Stimulated activated CD4-positive, alpha-beta T cell treated with anti-CD3 and anti-CD28 coated beads, Interleukin-4, amount 100 ng/mL, for 1 hour (primary cell): ENCODE results near the gene TXNRD1.
"Not testable (repeated sequence)": the region's sequence is repeated elsewhere in the genome, so short reads cannot be mapped to it uniquely, and the experiment has no call there.

Experiments used
- DNase-seq: peaks from one replicate; pipeline ENCODE4 v3.0.0-alpha.2; 2020

Gene TXNRD1

GRCh38 chr12:104197264-104197663, 18.3 kb upstream of the TXNRD1 start:
- no peak for DNase-seq

DNA sequence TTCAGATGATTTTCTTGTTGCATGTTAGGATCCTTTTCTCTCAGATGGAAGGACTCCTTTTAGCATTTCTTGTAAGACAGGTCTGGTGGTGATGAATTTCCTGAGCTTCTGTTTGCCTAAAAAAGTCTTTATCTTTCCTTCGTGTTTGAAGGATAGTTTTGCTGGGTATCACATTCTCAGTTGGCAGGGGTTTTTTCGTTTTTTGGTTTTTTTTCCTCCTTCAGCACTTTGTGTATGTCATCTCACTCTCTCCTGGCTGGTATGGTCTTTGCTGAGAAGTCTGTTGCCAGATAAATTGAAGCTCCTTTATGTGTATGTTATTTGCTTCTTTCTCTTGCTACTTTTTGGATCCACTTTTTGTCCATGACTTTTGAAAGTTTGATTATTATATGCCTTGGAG, 15.6 kb upstream of the TXNRD1 start:
- no peak for DNase-seq

- peak; percentile 5 for DNase-seq
Measured at GRCh38 chr12:104201238-104202001, 14.2 kb upstream of the TXNRD1 start.

DNA sequence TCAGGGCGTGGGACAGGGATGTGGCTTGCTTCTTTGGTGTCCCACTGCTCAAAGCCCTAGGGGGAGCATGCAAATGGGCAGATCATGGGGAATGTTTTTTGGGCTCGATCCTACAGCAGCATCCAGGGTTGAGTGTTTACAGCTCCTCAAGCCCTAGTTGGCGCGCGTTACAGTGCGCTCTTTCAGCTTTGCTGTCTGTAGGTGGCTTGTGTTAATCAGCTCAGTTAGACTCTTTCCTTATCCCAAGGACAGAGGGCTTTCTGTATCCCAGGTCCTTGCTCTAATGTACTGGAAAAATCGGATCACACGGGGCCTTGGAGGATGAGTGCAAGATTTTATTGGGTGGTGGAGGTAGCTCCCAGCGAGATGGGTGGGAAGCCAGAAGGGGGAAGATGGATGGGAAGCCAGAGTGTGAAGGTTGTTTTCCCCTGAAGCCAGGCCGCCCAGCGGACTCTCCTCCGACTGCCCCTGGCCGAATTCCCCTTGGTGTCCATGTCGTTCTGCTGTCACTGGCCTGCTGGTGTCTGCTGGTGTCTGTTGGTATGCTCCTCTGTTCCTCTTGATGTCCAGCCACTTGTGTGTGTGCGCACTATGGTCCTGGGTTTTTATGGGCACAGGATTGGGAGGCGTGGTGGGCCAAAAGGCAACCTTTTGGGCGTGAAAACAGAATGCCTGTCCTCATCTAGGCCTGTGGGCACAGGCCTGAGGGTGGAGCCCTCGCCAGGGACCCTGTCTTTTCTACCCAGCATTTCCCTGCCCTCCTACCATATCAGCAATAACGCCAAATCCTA, 10.7 kb upstream of the TXNRD1 start:
- DNase-seq, result no peak

DNA sequence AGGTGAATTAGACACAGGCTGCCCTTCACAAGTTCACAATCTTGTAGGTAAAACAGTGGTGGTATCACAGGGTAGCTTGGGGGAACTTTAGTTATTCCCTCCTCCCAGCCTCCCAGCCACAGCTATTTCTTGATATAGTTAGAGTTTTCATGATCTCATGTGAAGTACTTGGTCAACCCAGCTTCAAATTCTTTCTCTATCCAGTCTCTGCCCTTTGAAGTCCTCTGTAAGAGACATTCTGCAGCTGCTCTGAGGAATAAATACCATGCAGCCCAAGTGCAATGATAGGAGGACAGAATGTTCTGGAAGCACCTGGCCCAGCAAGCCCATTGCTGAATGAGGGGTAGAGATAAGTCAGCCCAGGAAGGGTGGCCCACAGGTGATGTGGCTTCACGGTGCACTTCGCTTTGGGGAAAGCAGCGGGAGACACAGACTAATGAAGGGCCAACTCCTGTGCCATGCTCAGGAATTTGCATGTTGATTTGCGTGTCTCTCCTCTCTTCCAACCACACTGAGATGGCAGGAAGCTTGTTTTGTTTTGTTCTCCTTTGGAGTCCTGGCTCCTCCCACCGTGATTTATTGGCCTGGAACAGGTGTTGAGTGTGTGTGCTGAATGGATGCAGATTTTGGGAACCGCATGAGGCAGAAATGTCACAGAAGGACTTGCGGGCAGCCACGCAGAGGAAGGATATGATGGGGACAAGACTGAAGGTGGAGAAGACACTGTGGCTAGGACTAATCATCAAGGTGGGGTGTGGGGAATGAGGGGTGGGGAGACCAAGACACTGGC, 8.0 kb upstream of the TXNRD1 start:
- no peak for DNase-seq

- DNase-seq, result no peak
Measured at GRCh38 chr12:104212516-104212915, 3.1 kb upstream of the TXNRD1 start.

DNA sequence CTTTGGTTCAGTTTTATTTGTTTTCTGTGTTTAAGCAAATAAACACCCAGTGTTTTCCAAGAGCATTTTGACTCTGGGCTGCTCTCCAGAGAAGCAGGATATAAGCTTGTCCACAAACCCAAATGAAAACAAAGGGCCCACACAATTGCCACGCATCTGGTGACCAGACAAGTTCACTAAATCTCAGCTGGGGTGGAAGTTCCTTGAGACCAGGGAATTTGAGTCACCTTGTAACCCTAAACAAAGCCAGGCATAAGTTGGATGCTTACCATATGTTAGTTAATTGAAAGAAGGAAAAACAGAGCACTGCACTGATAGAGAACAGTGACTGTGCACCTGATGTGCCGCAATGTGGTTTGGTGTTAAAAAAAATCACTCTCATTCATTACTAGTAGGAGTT, 1.6 kb upstream of the TXNRD1 start:
- DNase-seq, result no peak

DNA sequence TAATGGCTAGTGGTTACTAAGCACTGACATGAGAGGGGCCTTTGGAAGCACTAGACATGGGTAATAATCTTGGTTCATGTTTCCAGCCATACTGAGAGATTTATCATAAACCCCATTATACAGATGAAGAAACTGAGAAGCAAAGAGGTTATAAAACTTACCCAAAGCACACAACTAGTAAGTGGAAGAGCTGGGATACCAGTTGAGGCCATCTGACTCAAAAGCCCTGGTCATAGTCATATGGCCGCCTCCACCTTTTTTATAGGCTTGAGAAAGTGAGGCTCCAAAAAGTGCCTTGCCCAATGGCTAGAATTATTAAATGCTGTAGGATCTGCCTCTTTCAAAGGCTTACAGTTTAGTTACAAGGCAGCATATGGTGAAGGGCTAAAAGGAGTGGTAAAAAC, 944 bp downstream of the TXNRD1 start:
- no peak for DNase-seq

DNA sequence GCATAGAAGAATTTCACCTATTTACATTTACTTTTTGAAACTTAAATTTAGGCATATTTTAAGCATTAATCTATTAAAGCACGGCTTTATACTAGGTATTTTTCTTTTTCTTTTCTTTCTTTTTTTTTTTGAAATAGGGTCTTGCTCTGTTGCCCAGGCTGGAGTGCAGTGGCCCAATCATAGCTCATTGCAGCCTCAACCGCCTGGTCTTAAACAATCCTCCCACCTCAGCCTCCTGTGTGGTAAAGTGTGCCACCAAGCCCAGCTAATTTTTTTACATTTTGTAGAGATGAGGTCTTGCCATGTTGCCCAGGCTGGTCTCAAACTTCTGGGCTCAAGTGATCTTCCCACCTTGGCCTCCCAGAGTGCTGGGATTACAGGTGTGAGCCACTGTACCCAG, 2.9 kb downstream of the TXNRD1 start:
- not testable (repeated sequence) for DNase-seq

- DNase-seq, result no peak
Measured at GRCh38 chr12:104218935-104219334, 3.4 kb downstream of the TXNRD1 start.

GRCh38 chr12:104219361-104219892, 3.8 kb downstream of the TXNRD1 start:
- no peak for DNase-seq

DNA sequence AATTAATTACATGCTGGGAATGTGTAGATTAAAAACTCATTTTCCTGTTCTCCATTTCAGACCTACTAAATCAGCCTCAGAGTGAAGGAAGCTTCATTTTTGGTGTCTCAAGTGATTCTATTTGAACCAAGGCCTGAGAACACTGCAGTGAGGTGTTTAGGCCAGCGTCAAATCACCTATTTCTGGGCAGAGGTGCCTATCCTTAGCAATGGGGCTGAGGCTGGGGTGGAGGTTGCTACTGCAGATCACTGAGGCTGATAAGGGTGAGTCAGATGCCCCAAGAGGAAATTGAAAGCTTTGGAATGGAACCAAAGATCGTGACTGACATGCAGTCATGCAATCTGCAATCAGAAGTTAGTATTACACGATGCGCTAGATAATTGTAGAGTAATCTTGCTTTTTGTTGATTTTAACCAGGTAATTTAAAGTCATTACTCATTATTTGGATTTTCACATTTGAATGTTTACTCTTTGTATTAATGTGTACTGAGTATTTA, 4.4 kb downstream of the TXNRD1 start:
- peak; percentile 45 for DNase-seq

- peak; percentile 24 for DNase-seq
Measured at GRCh38 chr12:104220931-104221330, 5.4 kb downstream of the TXNRD1 start.

DNA sequence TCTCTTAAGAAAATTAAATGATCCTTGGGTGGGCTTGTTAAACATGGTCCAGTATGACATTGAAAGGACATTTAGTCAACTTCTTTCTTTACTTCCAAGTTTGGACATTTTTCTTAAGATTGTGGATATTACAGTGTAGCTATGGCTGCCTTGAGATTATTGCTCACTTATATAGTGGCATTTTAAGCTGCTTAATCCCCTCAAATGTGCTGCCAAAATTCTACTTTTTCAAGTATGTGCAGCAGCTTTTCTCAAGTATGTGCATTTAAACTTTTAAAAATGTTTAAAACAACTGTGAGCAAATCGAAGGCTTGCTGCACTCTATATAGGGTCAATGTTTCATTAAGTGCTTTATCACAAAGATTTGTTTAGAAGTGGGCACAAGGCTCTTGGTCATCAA, 7.4 kb downstream of the TXNRD1 start:
- no peak for DNase-seq

GRCh38 chr12:104223712-104224111, 8.1 kb downstream of the TXNRD1 start:
- DNase-seq, result no peak

DNA sequence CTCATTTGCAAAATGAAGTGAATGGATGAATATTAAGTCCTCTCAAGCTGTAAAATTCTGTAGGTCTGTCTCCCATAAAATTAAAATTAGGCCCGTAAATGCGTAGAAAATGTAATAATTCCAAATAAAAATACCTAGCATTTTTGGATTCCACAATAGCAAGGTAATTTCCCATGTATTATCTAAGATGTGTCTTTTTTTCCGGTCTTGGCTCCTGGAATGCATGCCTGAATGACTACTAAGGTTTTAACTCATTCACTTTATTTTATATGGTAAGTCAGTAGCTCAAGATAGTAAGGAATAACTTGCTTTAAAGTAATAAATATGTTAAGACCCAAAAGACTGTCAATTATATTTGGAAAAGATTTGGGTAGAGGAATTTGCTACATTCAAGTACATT, 11.1 kb downstream of the TXNRD1 start:
- DNase-seq, result no peak

DNA sequence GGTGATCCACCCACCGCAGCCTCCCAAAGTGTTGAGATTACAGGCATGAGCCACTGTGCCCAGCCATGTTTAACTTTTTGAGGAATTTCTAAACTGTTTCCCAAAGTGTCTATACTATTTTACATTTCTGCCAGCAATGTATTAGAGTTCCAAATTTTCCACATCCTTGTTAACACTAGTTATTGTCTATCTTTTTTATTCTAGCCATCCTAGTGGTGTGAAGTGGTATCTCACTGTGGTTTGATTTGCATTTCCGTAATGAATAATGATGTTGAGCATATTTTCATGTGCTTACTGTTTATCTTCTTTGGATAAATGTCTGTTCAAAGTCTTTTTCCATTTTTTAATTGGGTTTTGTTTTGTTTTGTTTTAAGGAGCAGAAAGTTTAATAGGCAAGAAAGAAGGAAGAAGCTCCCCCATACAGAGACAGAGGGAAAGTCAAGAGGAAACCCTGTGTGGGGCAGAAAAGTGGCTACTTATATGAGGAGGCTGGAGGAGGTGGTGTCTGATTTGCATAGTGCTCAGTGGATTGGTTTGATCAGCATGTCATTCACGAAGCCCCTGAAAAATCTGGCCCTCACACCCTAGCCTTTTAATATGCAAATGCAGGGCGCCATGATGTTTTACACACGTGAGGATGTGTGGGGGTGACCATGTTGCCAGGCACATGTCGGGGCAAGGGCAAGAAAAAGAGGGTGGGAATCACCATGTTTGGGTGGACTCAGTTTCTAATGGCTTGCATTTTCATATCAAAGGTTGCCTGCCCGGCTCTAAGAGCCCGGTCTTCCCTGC, 14.9 kb downstream of the TXNRD1 start:
- no peak for DNase-seq

GRCh38 chr12:104232609-104233280, 17.2 kb downstream of the TXNRD1 start:
- no peak for DNase-seq

DNA sequence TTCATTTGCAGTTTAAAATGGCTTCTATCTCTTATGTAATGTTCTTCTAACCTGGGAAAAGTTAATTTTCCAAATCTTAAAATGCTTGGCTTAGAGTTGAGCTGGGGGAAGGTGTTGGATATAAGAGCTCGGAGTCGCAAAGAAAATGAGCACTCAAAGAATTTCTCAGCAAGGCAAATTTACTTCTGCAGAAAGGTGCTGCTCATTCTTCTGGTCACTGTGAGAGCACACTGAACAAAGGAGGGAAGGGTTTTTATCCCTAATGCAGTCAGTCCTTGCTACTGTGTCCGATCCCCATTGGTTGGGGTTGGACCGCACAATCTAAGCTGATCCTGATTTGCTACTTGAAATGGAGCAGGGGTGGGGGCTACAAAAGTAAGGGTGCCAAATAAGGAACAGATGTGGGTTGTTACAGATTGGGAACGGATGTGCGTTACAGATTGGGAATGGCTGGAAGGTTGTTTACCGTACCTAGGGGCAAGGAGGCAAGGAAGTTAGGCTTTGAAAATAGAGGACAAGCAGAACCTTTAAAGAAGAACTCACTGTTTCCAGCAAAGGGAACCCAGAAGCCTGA, 19.4 kb downstream of the TXNRD1 start:
- DNase-seq, result no peak

DNA sequence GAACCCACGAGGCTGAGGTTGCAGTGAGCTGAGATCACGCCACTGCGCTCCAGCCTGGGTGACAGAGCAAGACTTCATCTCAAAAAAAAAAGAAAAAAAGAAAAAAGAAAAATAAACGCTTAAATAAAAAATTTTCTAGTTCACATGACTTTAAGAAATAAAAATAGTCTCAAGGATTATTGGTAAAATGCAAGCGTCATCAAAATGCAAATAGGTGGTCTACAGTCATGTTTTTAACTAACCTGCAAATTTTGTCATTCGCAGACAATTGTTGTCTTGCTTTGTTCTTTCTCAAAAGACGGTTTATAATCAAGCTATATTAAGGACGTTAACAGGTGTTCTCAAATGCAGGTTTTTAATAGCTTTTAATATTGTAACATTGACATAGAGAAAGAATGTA, 22.4 kb downstream of the TXNRD1 start:
- DNase-seq, result no peak

GRCh38 chr12:104242546-104243206, 27.1 kb downstream of the TXNRD1 start:
- no peak for DNase-seq
